Measurements from ENCODE around the gene SBK1.

DNA sequence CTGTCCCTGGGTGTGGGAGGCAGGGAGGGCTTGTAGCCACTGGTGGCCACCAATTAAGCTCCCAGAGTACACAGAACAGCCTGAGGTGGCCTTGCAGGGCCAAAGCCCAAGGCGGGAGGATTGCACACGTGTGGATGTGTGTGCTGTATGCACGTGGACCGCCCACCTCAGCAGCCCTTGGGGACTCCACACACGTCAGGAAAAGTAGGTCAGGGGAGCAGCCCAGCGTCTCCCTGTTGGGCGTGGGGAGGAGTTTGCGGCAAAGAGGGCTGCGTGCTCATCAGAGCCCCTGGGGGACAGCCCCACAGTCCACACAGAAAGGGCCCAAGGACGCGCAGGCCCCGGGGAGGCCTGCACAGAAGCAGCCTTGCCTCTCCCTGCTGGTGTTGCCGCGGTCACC lies 19.6 kb downstream of the SBK1 start:
- TF ChIP-seq, protein P1, sequence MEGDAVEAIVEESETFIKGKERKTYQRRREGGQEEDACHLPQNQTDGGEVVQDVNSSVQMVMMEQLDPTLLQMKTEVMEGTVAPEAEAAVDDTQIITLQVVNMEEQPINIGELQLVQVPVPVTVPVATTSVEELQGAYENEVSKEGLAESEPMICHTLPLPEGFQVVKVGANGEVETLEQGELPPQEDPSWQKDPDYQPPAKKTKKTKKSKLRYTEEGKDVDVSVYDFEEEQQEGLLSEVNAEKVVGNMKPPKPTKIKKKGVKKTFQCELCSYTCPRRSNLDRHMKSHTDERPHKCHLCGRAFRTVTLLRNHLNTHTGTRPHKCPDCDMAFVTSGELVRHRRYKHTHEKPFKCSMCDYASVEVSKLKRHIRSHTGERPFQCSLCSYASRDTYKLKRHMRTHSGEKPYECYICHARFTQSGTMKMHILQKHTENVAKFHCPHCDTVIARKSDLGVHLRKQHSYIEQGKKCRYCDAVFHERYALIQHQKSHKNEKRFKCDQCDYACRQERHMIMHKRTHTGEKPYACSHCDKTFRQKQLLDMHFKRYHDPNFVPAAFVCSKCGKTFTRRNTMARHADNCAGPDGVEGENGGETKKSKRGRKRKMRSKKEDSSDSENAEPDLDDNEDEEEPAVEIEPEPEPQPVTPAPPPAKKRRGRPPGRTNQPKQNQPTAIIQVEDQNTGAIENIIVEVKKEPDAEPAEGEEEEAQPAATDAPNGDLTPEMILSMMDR (IDR thresholded peaks at IDR 0.05), result no peak
- TF ChIP-seq POLR2A (IDR thresholded peaks at IDR 0.05), result no peak
